ENCODE results near the gene MUSTN1. TPM values are rescaled to one million over a fixed set of nuclear protein-coding genes. Genes with fewer than 3 reads are reported as not detected.

Gene MUSTN1
- total and polyA plus RNA-seq, 2 donors (not counting 1 experiment from before 2014, with no cell fraction given), result 0.79 to 11.2 TPM

- TF ChIP-seq EZH2 (IDR thresholded peaks at IDR 0.05; ENCODE audit: borderline replicate concordance, insufficient read depth, low read depth, low read length, poor library complexity, severe bottlenecking), result no peak
- TF ChIP-seq CTCF (IDR thresholded peaks at IDR 0.05), result no peak
- ChIA-PET CTCF (interaction anchor here (1.3 to 2.8 kb wide), 2 partner anchors 20 to 80 kb away, joined by 3 to 12 read pairs; no protein-coding TSS in a partner anchor), POLR2A (no interaction called here)
- Histone ChIP-seq H3K27me3 (replicated peaks in 1 of 4; ENCODE audit: control extremely low read depth in 1 of 4, control insufficient read depth in 3 of 4, insufficient read depth in 4 of 4, low read length in 3 of 4) (no peaks in the 10 kb centered on the region), H3K4me1 (ENCODE audit: control insufficient read depth in 2 of 2, insufficient read depth in 2 of 2, low read length in 2 of 2) (no peaks in the 10 kb centered on the region), H3K9ac (ENCODE audit: low read length) (no peak overlapping the region), H3K36me3 (replicated peaks in 1 of 2; ENCODE audit: control extremely low read depth in 1 of 2, control insufficient read depth in 1 of 2, extremely low read depth in 1 of 2, insufficient read depth in 2 of 2, low read length in 1 of 2) (no peaks in the 10 kb centered on the region), H4K20me1 (ENCODE audit: control insufficient read depth, insufficient read depth, low read length, poor library complexity, severe bottlenecking) (no peaks in the 10 kb centered on the region), H3K27ac (ENCODE audit: low read length in 2 of 2) (no peak overlapping the region), H3K4me2 (replicated peaks; ENCODE audit: low read depth, low read length, poor library complexity, severe bottlenecking) (no peak overlapping the region), H3K9me3 (ENCODE audit: control extremely low read depth in 1 of 3, control insufficient read depth in 2 of 3, insufficient read depth in 1 of 3, low read length in 2 of 3) (no peaks in the 10 kb centered on the region), H3K4me3 (ENCODE audit: control extremely low read depth in 1 of 5, extremely low read depth in 1 of 5, insufficient read depth in 1 of 5, low read depth in 2 of 5, low read length in 4 of 5) (no peak overlapping the region), H3K79me2 (ENCODE audit: control insufficient read depth, insufficient read depth, low read length) (no peaks in the 10 kb centered on the region), H2AFZ (ENCODE audit: insufficient read depth, low read depth, low read length, poor library complexity, severe bottlenecking) (no peak overlapping the region)
- no peaks in the 10 kb centered on the region for H3K4me1 Mint-ChIP-seq
- no peak overlapping the region for H3K4me3 Mint-ChIP-seq
- ATAC-seq (ENCODE audit: low read depth) (no peak), DNase-seq (no peak)
- intact Hi-C loops (cut with micrococcal nuclease), result no loop called here
- H3K27ac Mint-ChIP-seq, result no peak overlapping the region
- no peaks in the 10 kb centered on the region for H3K9me3 Mint-ChIP-seq (ENCODE audit: insufficient read depth)
- H3K27me3 Mint-ChIP-seq, result no peaks in the 10 kb centered on the region
- WGBS (ENCODE audit: insufficient coverage), result 96% methylated on average over 4 of the region's 5 CpGs
These were observed 12.5 kb downstream of the MUSTN1 start for GRCh38 chr3:52822363-52822762.

- Histone ChIP-seq H3K9me3 (ENCODE audit: control extremely low read depth in 1 of 3, control insufficient read depth in 2 of 3, insufficient read depth in 1 of 3, low read length in 2 of 3) (no peaks in the 10 kb centered on the region), H3K27me3 (replicated peaks in 1 of 4; ENCODE audit: control extremely low read depth in 1 of 4, control insufficient read depth in 3 of 4, insufficient read depth in 4 of 4, low read length in 3 of 4) (no peaks in the 10 kb centered on the region), H4K20me1 (ENCODE audit: control insufficient read depth, insufficient read depth, low read length, poor library complexity, severe bottlenecking) (no peaks in the 10 kb centered on the region), H3K4me1 (ENCODE audit: control insufficient read depth in 2 of 2, insufficient read depth in 2 of 2, low read length in 2 of 2) (no peaks in the 10 kb centered on the region), H3K9ac (ENCODE audit: low read length) (no peak overlapping the region), H3K36me3 (replicated peaks in 1 of 2; ENCODE audit: control extremely low read depth in 1 of 2, control insufficient read depth in 1 of 2, extremely low read depth in 1 of 2, insufficient read depth in 2 of 2, low read length in 1 of 2) (no peaks in the 10 kb centered on the region), H3K27ac (ENCODE audit: low read length in 2 of 2) (no peak overlapping the region), H3K79me2 (ENCODE audit: control insufficient read depth, insufficient read depth, low read length) (no peaks in the 10 kb centered on the region), H3K4me3 (ENCODE audit: control extremely low read depth in 1 of 5, extremely low read depth in 1 of 5, insufficient read depth in 1 of 5, low read depth in 2 of 5, low read length in 4 of 5) (no peak overlapping the region), H3K4me2 (replicated peaks; ENCODE audit: low read depth, low read length, poor library complexity, severe bottlenecking) (no peak overlapping the region), H2AFZ (ENCODE audit: insufficient read depth, low read depth, low read length, poor library complexity, severe bottlenecking) (no peak overlapping the region)
- DNase-seq (peak; percentile 41), ATAC-seq (ENCODE audit: low read depth) (no peak)
- Mint-ChIP-seq H3K4me3 (no peak overlapping the region), H3K9me3 (ENCODE audit: insufficient read depth) (no peaks in the 10 kb centered on the region), H3K27me3 (no peaks in the 10 kb centered on the region), H3K27ac (no peak overlapping the region), H3K4me1 (no peaks in the 10 kb centered on the region)
- 73% methylated on average over 9 of the region's 11 CpGs for WGBS (ENCODE audit: insufficient coverage)
- intact Hi-C loops (cut with micrococcal nuclease), result no loop called here
- POLR2A ChIA-PET, result no interaction called here
- peak; percentile 62 for TF ChIP-seq CTCF (IDR thresholded peaks at IDR 0.05)
- no peak for TF ChIP-seq EZH2 (IDR thresholded peaks at IDR 0.05; ENCODE audit: borderline replicate concordance, insufficient read depth, low read depth, low read length, poor library complexity, severe bottlenecking)
- CTCF ChIA-PET, result interaction anchor here (0.6 to 2.8 kb wide), 4 partner anchors 50 to 444 kb away, joined by 3 to 12 read pairs (median 4); partner anchors contain the start of gene NEK4
These were observed 14.1 kb downstream of the MUSTN1 start for GRCh38 chr3:52820736-52821135.
